ENCODE measurements around the gene CLDN18.

CLDN18 gene

DNA sequence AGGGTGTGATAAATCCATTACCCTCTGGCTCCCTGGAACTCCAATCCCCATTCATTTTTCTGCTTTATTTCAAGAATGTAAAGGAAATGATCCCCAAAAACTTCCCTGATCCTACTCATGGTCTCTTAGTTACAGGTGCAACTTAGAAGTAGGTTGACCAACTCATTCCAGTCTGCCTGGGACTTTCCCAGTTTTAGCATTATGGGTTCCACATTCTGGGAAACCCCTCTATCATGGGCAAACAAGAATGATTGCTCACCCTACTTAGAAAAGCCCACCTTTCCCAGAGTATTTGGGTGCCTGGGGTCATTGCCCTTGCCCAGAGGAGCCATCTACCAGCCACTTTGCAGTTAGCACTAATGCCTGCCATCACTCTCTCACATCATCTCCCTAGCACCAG, 15.6 kb downstream of the CLDN18 start:
- no peak for DNase-seq (ENCODE audit: low read depth)

DNA sequence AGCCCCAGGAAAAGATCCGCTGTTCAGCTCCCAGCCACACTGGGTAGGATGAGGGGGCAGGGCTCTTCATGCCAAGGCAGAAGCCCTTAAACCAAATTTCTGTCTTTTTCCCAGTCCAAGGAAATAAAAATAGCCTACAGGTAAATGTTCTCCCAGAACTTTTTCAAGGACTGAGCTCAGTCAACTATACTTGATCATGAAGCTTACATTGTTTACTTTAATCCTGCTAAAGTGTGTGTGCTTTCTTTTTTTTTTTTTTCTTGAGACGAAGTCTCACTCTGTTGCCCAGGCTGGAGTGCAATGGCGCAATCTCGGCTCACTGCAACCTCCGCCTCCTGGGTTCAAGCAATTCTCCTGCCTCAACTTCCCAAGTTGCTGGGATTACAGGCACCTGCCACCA, 17.9 kb downstream of the CLDN18 start:
- DNase-seq (ENCODE audit: low read depth), result no peak

DNA sequence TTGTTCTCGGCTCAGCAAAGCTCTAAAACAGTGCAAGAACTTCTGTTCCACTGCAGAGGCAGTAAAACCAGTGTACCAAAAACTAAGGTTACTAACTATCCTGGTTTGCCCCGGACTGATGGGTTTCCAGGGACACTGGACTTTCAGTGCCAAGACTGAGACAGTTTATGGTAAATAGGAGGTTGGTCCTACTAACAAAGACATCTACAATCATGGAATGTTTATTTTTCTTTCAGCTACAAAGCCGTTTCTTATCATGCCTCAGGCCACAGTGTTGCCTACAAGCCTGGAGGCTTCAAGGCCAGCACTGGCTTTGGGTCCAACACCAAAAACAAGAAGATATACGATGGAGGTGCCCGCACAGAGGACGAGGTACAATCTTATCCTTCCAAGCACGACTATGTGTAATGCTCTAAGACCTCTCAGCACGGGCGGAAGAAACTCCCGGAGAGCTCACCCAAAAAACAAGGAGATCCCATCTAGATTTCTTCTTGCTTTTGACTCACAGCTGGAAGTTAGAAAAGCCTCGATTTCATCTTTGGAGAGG, 20.8 kb downstream of the CLDN18 start:
- no peak for DNase-seq (ENCODE audit: low read depth)

- DNase-seq (ENCODE audit: low read depth), result no peak
Measured at GRCh38 chr3:138031536-138031935, 21.6 kb downstream of the CLDN18 start.

DNA sequence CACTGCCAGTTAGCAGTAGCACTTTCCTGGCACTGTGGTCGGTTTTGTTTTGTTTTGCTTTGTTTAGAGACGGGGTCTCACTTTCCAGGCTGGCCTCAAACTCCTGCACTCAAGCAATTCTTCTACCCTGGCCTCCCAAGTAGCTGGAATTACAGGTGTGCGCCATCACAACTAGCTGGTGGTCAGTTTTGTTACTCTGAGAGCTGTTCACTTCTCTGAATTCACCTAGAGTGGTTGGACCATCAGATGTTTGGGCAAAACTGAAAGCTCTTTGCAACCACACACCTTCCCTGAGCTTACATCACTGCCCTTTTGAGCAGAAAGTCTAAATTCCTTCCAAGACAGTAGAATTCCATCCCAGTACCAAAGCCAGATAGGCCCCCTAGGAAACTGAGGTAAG, 22.6 kb downstream of the CLDN18 start:
- no peak for DNase-seq (ENCODE audit: low read depth)

GRCh38 chr3:138033202-138033691, 23.3 kb downstream of the CLDN18 start:
- DNase-seq (ENCODE audit: low read depth), result no peak

DNA sequence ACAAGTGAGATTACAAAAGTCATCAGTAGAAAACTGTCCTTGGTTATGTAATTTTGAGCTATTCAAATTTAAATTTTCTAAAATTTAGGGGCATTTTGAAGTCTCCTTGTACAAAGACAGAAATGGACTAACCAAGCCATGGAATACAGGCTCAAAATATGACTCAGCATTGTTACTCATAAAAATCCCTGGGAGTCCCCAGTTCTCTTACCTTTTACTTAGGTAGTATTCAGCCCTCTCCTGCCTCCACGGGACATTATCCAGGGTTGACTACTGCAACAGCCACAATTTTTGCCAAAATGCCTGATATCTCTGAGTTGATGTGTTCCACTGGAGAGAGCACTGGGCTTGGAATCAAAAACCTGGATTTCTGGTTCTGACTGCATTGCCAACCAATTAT, 25.0 kb downstream of the CLDN18 start:
- DNase-seq (ENCODE audit: low read depth), result no peak

- DNase-seq (ENCODE audit: low read depth), result no peak
Measured at GRCh38 chr3:138036572-138036971, 26.6 kb downstream of the CLDN18 start.

DNA sequence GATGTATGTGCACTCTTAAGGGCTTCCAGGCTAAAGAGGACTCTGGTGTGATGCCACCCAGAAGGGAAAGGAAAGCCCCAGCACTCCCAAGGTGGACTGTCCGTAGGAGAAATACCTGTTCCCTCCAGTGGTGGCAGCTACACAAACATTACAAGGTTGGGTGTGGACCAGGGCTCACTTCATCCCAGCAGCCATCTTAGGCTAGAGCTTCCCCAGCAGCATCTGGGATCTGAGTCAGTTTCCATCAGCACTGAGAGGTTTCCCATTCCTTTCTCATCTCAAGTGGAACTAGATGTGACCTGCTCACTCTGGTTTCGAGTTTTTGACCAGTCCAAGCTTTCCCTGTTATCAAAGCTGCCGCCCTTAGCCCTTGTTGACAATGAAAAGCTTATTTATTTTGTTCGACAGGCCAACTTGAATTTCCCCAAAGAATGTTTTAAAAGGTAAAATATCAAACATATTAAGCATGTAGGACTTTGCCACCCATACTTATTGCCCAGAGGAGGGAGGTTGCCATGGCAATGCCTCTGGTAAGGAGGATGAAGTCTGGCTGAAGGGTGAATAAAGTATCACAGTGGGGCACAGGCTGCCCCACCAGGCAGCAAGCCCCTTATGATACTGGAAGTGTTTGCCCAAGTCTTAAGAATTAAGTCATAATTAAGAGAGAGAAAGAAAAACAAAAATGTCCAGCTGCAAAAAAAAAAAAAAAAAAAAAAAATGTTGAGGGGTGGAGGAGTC, 28.9 kb downstream of the CLDN18 start:
- DNase-seq (ENCODE audit: low read depth), result no peak

- DNase-seq (ENCODE audit: low read depth), result peak; percentile 37
Measured at GRCh38 chr3:138042043-138042442, 32.1 kb downstream of the CLDN18 start.

GRCh38 chr3:138043266-138044029, 33.5 kb downstream of the CLDN18 start:
- no peak for DNase-seq (ENCODE audit: low read depth)

GRCh38 chr3:138046085-138046484, 36.1 kb downstream of the CLDN18 start:
- no peak for DNase-seq (ENCODE audit: low read depth)

- no peak for DNase-seq (ENCODE audit: low read depth)
Measured at GRCh38 chr3:138046955-138047354, 37.0 kb downstream of the CLDN18 start.

DNA sequence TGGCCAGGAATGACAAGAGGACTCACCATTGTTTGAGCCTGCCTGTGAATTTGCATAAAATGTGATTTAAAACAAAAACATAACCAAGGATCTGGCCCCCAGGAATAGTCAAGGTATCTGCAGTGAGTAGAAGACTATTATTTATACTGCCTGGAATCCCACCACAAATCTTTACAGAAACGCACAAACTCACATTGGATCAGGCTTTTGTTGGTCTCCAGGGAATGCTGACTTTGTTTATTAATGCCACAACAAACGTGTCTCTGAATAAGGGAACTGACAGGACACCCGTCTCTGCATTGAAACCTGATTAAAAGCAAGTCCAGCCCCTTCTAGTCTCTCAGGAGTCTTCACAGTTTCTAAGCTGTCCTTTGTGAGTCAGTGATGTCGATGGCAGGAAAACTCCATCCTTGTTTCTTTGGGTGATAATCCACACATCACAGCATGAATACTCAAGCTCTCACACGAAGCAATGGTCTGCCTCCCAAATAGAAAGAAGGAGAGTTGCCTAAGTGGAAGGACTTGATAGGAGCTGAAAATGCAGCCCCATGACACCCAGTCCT, 37.7 kb downstream of the CLDN18 start:
- no peak for DNase-seq (ENCODE audit: low read depth)

GRCh38 chr3:138049157-138049919, 39.4 kb downstream of the CLDN18 start:
- peak; percentile 69 for DNase-seq (ENCODE audit: low read depth)

DNA sequence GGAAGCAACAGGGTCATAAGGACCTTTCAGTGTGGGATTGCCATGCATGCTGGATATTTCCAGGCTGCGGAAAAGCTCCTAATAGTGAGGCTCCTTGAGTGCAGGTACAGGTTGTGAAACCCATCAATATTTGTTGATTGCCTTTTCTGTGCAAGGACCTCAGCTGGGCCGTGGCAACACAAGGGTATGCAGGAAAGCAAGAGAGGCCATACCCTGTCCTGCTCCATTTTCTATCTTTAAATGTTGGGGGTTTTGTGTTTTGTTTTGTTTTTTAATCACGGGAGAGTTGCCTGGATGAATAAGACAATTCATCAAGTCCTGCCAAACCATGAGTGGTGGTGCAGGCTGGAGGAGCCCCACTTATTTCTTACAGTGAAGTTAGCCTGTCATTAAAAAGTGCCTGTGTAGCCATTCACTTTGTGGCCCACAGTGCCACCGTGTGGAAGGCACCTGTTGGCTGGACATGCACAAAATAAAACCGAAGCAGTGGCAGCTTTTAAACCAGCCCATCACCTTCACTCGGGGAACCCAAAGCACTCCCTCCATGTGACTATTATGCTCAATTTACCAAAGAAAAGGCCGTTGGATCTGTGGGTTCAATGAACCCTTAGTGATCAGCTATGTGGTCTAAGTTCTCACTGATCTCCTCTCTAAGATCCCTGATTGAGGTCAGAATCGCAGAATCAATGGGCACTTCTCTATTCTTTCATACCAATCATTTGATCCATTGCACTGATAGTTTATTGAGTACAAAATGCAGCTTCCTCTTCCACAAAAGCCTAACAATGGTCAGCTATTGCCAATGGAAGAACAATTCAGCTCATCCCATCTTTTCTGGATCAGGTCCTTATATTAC, 42.2 kb downstream of the CLDN18 start:
- no peak for DNase-seq (ENCODE audit: low read depth)

DNA sequence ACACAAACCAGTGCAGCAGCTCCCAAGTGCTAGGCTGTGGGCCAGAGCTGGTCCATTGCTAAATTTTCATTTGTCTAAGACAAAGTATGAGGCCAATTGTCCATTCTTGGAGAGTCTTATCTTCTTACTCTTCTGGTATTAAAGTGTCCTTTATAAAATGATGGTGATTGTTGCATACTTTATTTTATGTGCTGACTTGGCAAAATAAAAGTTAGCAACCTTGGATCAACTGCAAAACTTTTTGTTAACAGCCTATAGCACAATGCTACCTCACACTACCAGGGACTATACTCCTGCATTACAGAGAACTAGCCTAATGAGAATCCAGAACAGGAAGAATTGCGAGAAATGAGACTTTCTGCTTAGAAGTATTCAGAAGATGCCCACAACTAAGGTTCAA, 44.1 kb downstream of the CLDN18 start:
- no peak for DNase-seq (ENCODE audit: low read depth)

- no peak for DNase-seq (ENCODE audit: low read depth)
Measured at GRCh38 chr3:138057384-138057783, 47.4 kb downstream of the CLDN18 start.

DNA sequence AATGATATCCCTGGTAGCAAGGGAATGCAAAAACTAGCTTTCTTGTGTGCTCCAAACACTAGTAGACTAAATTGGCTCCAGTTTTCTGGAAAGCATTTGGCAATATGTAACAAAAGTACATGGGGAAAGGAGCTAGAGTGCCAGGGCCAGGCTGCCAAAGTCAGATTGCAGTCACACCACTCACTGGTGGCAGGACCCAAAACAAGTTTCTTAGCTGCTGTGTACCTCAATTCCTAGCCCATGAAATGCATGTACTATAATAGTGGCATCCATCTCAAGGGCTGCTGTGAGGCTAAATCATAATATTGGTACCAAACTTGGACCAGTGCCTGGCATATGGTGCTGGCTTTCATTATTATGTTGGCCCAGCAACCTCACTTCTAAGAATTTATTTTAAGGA, 49.3 kb downstream of the CLDN18 start:
- no peak for DNase-seq (ENCODE audit: low read depth)

DNA sequence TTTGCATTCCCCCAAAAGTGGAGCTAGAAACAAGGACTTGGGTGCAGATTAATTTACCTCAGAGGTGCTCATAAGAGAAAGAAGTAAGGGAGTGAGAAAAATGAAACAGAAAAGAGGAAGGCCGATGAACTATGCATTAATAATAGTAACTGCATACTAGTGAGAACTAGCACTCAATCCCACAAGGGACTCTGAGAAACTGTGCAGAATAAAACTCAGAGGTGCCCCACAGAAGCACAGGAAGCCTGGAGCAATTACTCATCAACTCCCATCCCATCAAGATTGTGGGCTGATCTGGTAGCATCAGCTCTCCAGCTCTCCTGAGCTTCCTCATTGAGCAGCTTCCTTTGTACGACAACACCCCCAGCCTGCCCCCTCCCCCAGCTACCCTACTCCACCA, 50.8 kb downstream of the CLDN18 start:
- DNase-seq (ENCODE audit: low read depth), result no peak

- DNase-seq (ENCODE audit: low read depth), result no peak
Measured at GRCh38 chr3:138062037-138062436, 52.1 kb downstream of the CLDN18 start.

All from GM04503 (cell line).